ENCODE results near the gene ANKRD36.
"Not testable (repeated sequence)": the region's sequence is repeated elsewhere in the genome, so short reads cannot be mapped to it uniquely, and the experiment has no call there.

- TF ChIP-seq POLR2A (IDR thresholded peaks at IDR 0.05) = not testable (repeated sequence)
- TF ChIP-seq, protein P1, sequence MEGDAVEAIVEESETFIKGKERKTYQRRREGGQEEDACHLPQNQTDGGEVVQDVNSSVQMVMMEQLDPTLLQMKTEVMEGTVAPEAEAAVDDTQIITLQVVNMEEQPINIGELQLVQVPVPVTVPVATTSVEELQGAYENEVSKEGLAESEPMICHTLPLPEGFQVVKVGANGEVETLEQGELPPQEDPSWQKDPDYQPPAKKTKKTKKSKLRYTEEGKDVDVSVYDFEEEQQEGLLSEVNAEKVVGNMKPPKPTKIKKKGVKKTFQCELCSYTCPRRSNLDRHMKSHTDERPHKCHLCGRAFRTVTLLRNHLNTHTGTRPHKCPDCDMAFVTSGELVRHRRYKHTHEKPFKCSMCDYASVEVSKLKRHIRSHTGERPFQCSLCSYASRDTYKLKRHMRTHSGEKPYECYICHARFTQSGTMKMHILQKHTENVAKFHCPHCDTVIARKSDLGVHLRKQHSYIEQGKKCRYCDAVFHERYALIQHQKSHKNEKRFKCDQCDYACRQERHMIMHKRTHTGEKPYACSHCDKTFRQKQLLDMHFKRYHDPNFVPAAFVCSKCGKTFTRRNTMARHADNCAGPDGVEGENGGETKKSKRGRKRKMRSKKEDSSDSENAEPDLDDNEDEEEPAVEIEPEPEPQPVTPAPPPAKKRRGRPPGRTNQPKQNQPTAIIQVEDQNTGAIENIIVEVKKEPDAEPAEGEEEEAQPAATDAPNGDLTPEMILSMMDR (IDR thresholded peaks at IDR 0.05) = not testable (repeated sequence)
Observed at GRCh38 chr2:97266449-97266848, 153.5 kb downstream of the ANKRD36 start.

All from right lobe of liver (tissue), 4 donors.